Umbilical cord (tissue), 2 donors: ENCODE measurements around the gene CSNK1G2. TPM values are rescaled to one million over a fixed set of nuclear protein-coding genes. Genes with fewer than 3 reads are reported as not detected.

ENCODE experiments used
- DNase-seq: peaks from one replicate; pipeline ENCODE4 v3.0.0-alpha.2; 2015; ENCODE audit warnings: low spot score
- total RNA-seq: library from RNA; depleted of rRNA; stranded (reverse); fragments of >200 nt; gene quantifications from one replicate; pipeline ENCODE4 v1.2.3, GENCODE V29; 2014; ENCODE audit warnings: low replicate concordance; ENCODE audit not compliant: insufficient read depth

The CSNK1G2 gene
- total RNA-seq, 1 donor from 2014 or later, result 51.0 TPM

- no peak for DNase-seq
These were observed 3.3 kb downstream of the CSNK1G2 start for GRCh38 chr19:1944088-1944915.

DNA sequence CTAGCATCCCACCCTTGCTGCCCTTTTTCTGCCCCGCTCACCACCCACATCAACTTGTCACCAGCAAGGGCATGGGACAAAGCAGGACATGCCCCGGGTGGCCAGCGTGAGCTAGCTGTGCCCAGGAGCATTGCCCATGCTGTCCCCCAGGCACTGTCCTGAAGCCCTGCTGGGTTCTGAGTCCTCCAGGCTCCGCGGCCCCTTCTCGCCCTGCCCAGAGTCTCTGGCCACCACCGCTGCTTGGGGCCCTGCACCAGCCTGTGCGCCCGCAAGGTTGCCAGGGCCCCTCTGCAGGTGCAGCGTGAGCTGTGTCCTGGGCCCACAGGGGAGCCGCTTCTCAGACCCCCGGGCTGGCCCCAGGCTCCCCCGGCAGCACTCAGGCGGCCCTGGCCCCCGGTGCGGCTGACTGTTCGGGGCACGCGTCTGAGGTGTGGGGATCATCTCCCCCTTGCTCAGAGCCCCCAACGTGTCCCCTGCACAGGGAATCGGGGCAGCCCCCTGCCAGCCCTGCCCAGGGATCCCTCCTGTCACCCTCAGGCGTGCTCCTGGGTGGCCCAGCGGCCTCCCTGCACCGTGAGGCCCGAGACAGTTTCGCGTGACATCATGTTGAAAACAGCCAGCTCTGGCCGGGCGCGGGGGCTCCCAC, 4.1 kb downstream of the CSNK1G2 start:
- DNase-seq, result no peak

- no peak for DNase-seq
These were observed 4.9 kb downstream of the CSNK1G2 start for GRCh38 chr19:1945899-1946298.

DNA sequence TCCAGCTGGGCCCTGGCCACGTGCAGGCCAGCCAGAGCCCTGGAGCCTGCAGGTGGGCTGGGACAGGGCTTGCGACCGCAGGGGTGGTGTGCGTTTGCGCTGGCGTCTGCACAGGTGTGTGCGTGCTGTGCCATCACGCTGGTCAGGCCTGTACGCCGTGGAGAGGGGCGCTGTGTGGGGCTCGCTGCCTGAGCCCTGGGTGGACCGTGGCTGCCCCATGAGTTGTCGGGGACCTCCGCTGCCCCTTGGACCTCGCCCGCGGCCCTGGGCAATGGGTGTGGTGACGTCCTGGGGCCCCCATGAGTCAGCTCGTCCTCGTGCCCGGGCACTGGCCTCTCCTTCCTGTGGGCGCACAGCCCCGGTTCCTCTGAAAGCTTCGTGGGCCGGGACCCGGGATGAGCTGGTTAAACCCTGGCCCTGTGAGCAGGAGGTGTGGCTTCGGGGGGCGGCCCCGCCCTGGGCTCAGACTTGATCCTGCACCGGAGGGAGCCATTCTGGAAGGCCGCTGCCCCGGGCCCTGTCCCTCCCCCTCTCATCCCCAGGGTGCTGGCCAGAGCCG, 6.8 kb downstream of the CSNK1G2 start:
- no peak for DNase-seq

- no peak for DNase-seq
These were observed 8.5 kb downstream of the CSNK1G2 start for GRCh38 chr19:1949304-1950101.

GRCh38 chr19:1950640-1951039, 9.7 kb downstream of the CSNK1G2 start:
- no peak for DNase-seq

GRCh38 chr19:1952635-1953034, 11.7 kb downstream of the CSNK1G2 start:
- DNase-seq, result no peak

- no peak for DNase-seq
These were observed 12.1 kb downstream of the CSNK1G2 start for GRCh38 chr19:1953037-1953436.

- no peak for DNase-seq
These were observed 12.6 kb downstream of the CSNK1G2 start for GRCh38 chr19:1953441-1954094.

DNA sequence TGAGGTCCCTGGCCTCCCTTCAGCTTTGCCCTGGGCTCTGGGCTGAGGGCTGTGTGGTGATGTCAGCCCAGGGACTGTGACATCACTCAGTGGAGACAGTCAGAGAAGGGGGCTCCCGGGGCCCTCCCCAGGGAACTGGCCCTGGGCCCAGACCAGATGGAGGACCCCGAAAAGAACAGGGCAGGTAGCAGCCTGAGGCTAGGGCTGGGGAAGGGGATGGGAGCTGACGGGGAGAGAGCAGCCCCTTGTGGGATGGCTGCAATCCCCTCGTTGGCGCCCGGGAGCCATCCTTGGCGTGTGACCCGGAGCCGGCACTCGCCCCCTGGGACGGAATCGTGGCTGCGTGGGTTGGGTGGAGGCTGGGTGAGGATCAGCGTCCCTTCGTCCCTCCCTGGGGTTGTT, 13.6 kb downstream of the CSNK1G2 start:
- DNase-seq, result no peak

- no peak for DNase-seq
These were observed 14.5 kb downstream of the CSNK1G2 start for GRCh38 chr19:1955171-1956121.

DNA sequence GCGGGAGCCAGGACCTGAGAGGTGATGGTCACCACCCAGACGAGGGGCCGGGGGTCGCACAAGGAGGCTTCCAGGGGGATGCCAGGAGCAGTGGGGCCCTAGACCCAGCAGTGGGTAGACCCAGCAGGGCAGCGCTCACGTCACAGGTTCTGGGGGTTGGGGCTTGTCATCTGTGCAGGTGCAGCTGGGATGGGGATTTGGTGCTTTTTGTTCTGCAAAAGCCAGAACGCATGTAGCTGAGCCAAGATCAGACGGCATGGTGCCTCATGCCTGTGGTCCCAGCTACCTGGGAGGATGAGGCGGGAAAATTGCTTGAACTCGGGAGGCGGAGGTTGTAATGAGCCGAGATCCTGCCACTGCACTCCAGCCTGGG, 15.1 kb downstream of the CSNK1G2 start:
- DNase-seq, result no peak

- no peak for DNase-seq
These were observed 16.0 kb downstream of the CSNK1G2 start for GRCh38 chr19:1956868-1957492.

DNA sequence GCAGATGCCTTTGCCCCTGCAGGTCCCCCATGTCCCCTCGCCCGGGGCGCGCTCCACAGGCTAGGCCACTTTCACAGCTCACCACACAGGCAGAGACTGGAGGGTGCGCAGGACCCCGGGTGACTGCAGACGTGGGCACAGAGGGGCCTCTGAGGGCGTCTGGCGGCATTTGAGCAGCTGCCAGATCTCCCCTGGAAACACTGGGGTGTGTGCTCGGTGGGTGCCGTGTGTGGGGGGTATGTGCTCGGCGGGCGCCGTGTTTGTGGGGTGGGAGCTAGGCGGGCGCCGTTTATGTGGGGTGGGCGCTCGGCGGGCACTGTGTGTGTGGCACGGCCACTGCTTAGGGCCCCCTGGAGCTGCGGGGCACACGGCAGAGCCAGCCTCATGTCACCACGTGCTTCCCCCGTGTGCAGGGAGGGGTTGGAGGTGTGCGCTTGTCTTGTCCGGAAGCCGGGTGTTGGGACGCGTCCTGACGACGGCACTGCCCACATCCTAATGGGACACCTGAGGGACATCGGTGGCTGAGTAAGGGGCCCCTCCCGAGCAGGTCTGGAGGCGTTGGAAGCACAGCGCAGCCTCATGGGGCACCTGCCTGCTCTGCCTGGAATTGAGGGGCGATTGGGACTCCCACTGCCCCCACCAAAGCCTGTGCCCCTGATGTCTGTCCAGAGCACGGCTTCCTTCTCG, 16.7 kb downstream of the CSNK1G2 start:
- DNase-seq, result no peak

DNA sequence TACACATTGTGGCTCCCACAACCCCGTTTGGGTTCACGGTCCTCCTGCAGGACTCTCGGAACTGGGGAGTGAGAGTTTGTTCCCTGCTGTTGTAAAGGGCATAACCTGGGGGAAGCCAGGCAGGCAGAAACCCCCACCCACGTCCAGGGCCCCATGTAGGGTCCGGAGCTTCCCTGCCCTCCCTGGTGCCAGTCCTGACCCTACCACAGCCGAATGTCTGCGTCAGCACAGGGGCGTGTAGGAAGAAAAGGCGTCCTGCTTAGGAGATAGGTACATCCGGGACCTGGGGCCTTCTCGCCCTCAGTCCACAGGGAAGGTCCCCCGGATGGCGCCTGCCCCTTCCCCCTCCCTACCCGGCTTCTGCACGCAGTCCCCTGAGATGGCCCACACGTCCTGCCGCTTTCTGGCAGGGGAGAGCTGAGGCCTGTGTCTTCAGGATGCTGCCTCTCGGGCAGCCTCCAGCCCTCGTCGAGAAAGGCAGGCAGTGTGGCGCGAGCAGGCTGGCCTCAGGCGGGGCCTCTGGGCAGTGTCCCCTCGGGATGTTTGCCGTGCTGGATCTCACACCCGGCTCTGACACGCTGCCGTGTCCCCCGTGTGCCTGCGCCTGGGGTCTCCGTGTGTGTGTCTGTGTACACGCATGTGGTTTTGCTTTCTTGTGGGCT, 19.1 kb downstream of the CSNK1G2 start:
- DNase-seq, result no peak

GRCh38 chr19:1961000-1961883, 20.3 kb downstream of the CSNK1G2 start:
- no peak for DNase-seq

DNA sequence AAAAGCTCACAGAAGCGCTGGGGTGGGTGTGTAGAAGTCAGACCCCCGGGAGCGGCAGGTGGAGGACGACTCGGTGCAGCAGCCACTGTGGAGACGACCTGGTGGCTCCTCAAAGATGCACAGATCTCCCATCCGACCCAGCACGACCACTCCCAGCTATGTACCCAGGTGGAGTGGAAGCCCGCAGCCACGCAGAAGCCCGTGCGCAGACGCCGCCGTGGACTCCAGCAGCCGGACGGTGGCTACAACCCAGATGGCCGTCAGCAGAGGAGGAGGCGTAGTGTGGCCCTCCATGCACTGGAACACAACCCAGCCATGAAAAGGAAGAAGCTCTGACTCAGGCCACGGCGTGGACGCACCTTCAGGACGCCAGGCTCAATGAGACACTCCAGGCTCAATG, 21.7 kb downstream of the CSNK1G2 start:
- no peak for DNase-seq
